ENCODE results near the gene INPP5D. TPM values are rescaled to one million over a fixed set of nuclear protein-coding genes. Genes with fewer than 3 reads are reported as not detected.

Gene INPP5D
- total and polyA plus RNA-seq, 2 of the 13 experiments (the other 11 are each of a cell fraction or from before 2014, with no cell fraction given), result 16.7 to 18.0 TPM

DNA sequence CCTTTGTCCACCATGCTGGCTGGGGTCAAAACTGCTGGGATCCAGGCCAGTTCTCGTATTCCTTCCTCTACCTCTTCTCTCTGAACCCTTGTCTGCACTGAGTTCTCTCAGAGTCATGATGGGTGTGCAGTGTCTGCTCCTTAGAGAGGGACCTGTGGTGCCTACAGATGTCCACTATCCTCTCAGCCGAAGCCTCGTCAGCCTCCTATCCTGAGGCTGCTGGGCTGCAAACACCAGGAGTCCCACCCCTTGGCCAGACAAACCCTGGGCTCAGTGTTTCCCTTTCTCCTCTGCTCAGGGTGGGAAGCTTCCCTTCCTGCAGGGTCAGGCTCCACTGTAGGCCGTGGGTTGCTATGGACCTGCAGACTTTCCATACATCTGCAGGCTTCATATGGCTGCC, 2.3 kb downstream of the INPP5D start:
- Histone ChIP-seq H3K4me2 (ENCODE audit: low read depth, low read length) (peak overlapping the region; percentile 97), H3K4me1 (ENCODE audit: insufficient read depth, low read length) (peaks cover 84% of the 10 kb centered on the region), H3K9ac (ENCODE audit: insufficient read depth, low read depth, low read length) (peak overlapping the region; percentile 72), H3K27ac (ENCODE audit: extremely low read length, insufficient read depth, low read length) (peak overlapping the region; percentile 82), H3K36me3 (replicated peaks in 1 of 2; ENCODE audit: control insufficient read depth in 1 of 2, insufficient read depth in 2 of 2, low read length in 2 of 2) (no peaks in the 10 kb centered on the region), H3K27me3 (ENCODE audit: control insufficient read depth in 1 of 2, insufficient read depth in 2 of 2, low read length in 2 of 2) (no peaks in the 10 kb centered on the region; a peak in 1 of 5 replicates), H3K9me3 (ENCODE audit: low read length) (no peaks in the 10 kb centered on the region), H4K20me1 (ENCODE audit: insufficient read depth, low read length) (0 out of 2 replicates have a peak, but pooled peaks cover 3% of the 10 kb centered on the region), H2AFZ (ENCODE audit: low read length) (no peak overlapping the region), H3K4me3 (replicated peaks in 1 of 3; ENCODE audit: insufficient read depth in 1 of 3, low read depth in 2 of 3, low read length in 3 of 3) (peak overlapping the region; percentile 66 to 87 (median 80)), H3K79me2 (ENCODE audit: insufficient read depth, low read length) (no peaks in the 10 kb centered on the region)
- intact Hi-C loops (cut with micrococcal nuclease; ENCODE audit: unreplicated experiment), result loop anchor here (2.0 to 5.0 kb wide), 2 partner anchors 50 to 60 kb away; partner anchors contain the start of gene NGEF
- POLR2A ChIA-PET, result interaction anchor here (1.2 to 4.0 kb wide), 3 partner anchors 45 to 207 kb away, joined by 3 to 40 read pairs (median 24); partner anchors contain the start of gene NGEF
- WGBS (ENCODE audit: low lambda C conversion rate), result 6% methylated on average over 2 of the region's 4 CpGs
- FAIRE-seq, result no peak
- in situ Hi-C loops (cut with HindIII; ENCODE audit: extremely low pct_ligation_motif_present, low pct_unique_long_range_greater_than_20kb), result no loop called here
- ATAC-seq, result peak; percentile 7
- CTCF ChIA-PET (ENCODE audit: low intra/inter-chr PET ratio, low total read pairs), result no interaction called here
- peak; percentile 37 for DNase-seq (ENCODE audit: low spot score)
- no TSS peak for BruUV-seq (replicated peaks)
- TF ChIP-seq ZNF556 (CRISPR knock-in tag; IDR thresholded peaks at IDR 0.05; ENCODE audit: borderline replicate concordance), result 0 out of 2 replicates have a peak, but pooled peaks have one; percentile 7
- TF ChIP-seq, protein P1, sequence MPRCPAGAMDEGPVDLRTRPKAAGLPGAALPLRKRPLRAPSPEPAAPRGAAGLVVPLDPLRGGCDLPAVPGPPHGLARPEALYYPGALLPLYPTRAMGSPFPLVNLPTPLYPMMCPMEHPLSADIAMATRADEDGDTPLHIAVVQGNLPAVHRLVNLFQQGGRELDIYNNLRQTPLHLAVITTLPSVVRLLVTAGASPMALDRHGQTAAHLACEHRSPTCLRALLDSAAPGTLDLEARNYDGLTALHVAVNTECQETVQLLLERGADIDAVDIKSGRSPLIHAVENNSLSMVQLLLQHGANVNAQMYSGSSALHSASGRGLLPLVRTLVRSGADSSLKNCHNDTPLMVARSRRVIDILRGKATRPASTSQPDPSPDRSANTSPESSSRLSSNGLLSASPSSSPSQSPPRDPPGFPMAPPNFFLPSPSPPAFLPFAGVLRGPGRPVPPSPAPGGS (CRISPR knock-in tag; IDR thresholded peaks at IDR 0.05), result peak; percentile 4; the same call in 1 of the 2 replicates
- TF ChIP-seq, protein P2, sequence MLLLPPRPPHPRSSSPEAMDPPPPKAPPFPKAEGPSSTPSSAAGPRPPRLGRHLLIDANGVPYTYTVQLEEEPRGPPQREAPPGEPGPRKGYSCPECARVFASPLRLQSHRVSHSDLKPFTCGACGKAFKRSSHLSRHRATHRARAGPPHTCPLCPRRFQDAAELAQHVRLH (CRISPR knock-in tag; IDR thresholded peaks at IDR 0.05; ENCODE audit: borderline replicate concordance, low read depth), result no peak
- no peak for TF ChIP-seq SNRNP70 (IDR thresholded peaks at IDR 0.05; ENCODE audit: low read depth, low read length)
- no peak for TF ChIP-seq ZNF589 (CRISPR knock-in tag; conservative IDR thresholded peaks at IDR 0.05)
- TF ChIP-seq ARHGAP35 (CRISPR knock-in tag; IDR thresholded peaks at IDR 0.05; ENCODE audit: borderline replicate concordance), result 0 out of 2 replicates have a peak, but pooled peaks have one; percentile 32
- TF ChIP-seq, protein P3, sequence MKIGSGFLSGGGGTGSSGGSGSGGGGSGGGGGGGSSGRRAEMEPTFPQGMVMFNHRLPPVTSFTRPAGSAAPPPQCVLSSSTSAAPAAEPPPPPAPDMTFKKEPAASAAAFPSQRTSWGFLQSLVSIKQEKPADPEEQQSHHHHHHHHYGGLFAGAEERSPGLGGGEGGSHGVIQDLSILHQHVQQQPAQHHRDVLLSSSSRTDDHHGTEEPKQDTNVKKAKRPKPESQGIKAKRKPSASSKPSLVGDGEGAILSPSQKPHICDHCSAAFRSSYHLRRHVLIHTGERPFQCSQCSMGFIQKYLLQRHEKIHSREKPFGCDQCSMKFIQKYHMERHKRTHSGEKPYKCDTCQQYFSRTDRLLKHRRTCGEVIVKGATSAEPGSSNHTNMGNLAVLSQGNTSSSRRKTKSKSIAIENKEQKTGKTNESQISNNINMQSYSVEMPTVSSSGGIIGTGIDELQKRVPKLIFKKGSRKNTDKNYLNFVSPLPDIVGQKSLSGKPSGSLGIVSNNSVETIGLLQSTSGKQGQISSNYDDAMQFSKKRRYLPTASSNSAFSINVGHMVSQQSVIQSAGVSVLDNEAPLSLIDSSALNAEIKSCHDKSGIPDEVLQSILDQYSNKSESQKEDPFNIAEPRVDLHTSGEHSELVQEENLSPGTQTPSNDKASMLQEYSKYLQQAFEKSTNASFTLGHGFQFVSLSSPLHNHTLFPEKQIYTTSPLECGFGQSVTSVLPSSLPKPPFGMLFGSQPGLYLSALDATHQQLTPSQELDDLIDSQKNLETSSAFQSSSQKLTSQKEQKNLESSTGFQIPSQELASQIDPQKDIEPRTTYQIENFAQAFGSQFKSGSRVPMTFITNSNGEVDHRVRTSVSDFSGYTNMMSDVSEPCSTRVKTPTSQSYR (CRISPR knock-in tag; IDR thresholded peaks at IDR 0.05; ENCODE audit: borderline replicate concordance), result no peak
- TF ChIP-seq, protein P4, sequence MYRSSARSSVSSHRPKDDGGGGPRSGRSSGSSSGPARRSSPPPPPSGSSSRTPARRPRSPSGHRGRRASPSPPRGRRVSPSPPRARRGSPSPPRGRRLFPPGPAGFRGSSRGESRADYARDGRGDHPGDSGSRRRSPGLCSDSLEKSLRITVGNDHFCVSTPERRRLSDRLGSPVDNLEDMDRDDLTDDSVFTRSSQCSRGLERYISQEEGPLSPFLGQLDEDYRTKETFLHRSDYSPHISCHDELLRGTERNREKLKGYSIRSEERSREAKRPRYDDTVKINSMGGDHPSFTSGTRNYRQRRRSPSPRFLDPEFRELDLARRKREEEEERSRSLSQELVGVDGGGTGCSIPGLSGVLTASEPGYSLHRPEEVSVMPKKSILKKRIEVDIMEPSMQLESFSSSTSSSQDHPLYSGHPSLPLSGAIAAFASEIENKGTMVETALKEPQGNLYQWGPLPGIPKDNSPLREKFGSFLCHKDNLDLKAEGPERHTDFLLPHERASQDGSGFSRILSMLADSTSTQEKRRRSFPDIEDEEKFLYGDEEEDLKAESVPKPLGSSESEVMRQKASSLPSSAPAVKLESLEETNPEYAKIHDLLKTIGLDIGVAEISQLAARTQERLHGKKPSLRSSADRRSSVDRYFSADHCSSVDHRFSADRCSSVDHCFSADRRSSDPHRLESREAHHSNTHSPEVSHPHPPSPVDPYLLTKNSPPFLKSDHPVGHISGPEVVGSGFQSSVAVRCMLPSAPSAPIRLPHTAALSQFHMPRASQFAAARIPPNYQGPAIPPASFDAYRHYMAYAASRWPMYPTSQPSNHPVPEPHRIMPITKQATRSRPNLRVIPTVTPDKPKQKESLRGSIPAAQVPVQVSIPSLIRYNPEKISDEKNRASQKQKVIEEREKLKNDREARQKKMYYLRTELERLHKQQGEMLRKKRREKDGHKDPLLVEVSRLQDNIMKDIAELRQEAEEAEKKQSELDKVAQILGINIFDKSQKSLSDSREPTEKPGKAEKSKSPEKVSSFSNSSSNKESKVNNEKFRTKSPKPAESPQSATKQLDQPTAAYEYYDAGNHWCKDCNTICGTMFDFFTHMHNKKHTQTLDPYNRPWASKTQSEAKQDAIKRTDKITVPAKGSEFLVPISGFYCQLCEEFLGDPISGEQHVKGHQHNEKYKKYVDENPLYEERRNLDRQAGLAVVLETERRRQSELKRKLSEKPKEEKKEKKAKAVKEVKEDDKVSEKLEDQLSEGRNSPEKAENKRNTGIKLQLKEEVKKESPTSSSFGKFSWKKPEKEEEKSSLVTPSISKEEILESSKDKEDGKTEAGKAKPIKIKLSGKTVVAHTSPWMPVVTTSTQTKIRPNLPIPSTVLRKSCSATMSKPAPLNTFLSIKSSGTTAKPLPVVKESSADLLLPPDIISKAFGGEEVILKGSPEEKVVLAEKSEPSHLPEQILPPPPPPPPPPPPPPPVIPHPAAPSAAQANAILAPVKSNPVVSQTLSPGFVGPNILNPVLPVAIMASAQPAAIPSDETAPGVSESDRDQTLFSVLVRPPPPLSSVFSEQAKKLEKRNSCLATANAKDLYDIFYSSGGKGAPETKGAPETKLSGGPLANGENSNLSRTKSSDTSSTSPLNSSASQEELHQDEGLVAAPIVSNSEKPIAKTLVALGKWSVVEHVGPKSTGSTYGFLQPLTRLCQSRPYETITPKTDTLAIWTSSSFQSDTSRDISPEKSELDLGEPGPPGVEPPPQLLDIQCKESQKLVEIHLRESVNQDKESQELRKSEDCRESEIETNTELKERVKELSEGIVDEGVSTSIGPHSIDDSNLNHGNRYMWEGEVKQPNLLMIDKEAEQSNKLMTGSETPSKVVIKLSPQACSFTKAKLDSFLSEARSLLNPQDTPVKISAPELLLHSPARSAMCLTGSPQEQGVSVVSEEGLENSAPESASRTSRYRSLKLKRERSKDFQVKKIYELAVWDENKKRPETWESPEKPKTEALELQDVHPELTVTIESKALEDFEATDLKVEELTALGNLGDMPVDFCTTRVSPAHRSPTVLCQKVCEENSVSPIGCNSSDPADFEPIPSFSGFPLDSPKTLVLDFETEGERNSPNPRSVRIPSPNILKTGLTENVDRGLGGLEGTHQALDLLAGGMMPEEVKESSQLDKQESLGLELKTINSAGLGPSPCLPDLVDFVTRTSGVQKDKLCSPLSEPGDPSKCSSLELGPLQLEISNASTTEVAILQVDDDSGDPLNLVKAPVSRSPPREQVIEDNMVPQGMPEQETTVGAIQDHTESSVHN (CRISPR knock-in tag; IDR thresholded peaks at IDR 0.05), result 0 out of 2 replicates have a peak, but pooled peaks have one; percentile 33
- TF ChIP-seq BRD4 (CRISPR knock-in tag; IDR thresholded peaks at IDR 0.05), result 0 out of 2 replicates have a peak, but pooled peaks have one; percentile 8
- no peak for TF ChIP-seq NRL (CRISPR knock-in tag; IDR thresholded peaks at IDR 0.05; ENCODE audit: borderline replicate concordance)
